Loucy (cell line): ENCODE measurements around the gene FABP7.
A peak's percentile ranks its signal among the peaks of the same experiment; 100 is the strongest.
"Not testable (repeated sequence)": the region's sequence is repeated elsewhere in the genome, so short reads cannot be mapped to it uniquely, and the experiment has no call there.

Experiments
- CTCF ChIP-seq: fragments of 200-600 bp; sonication (generic); conservative IDR thresholded peaks from 2 replicates; pipeline ENCODE4 v1.5.1; 2014; ENCODE audit warnings: mild to moderate bottlenecking, antibody characterized with exemption, low read length
- EZH2phosphoT487 ChIP-seq: fragments of 200-600 bp; IDR thresholded peaks from 2 replicates; pipeline ENCODE4 v1.6.1; 2018; ENCODE audit warnings: antibody characterized with exemption, mild to moderate bottlenecking, moderate library complexity, borderline replicate concordance

- TF ChIP-seq EZH2phosphoT487 = not testable (repeated sequence)
- TF ChIP-seq CTCF = peak; percentile 39
Measured at GRCh38 chr6:122744247-122744646, 35.3 kb upstream of the FABP7 start.
